ENCODE measurements around the gene TBL3. TPM values are rescaled to one million over a fixed set of nuclear protein-coding genes. Genes with fewer than 3 reads are reported as not detected.

Gene TBL3
- total and polyA plus RNA-seq, 9 of the 15 experiments (the other 6 are each of a cell fraction or from before 2014, with no cell fraction given): 0.97 to 117 (median 24.5) TPM

GRCh38 chr16:1964506-1965395 lies 7.1 kb upstream of the TBL3 start, which contains the start of gene RPS2 (continued):
- TF ChIP-seq ZBTB49 (CRISPR knock-in tag; IDR thresholded peaks at IDR 0.05; ENCODE audit: borderline replicate concordance) (peak; percentile 84; the same call in 1 of the 2 replicates), ZNF780A (CRISPR knock-in tag; IDR thresholded peaks at IDR 0.05) (no peak), ZNF407 (IDR thresholded peaks at IDR 0.05; ENCODE audit: low read depth) (no peak), ZZZ3 (IDR thresholded peaks at IDR 0.05) (peak; percentile 98), MNT (conservative IDR thresholded peaks at IDR 0.05) (peak; percentile 81 to 88), CREB1 (IDR thresholded peaks at IDR 0.05) (peak; percentile 92), CREB1 (CRISPR knock-in tag; IDR thresholded peaks at IDR 0.05) (peak; percentile 96), ZFPM2 (CRISPR knock-in tag; IDR thresholded peaks at IDR 0.05) (0 out of 2 replicates have a peak, but pooled peaks have one; percentile 34), PCBP2 (IDR thresholded peaks at IDR 0.05; ENCODE audit: low read depth, low read length, poor library complexity, severe bottlenecking) (peak; percentile 3), PHF20 (IDR thresholded peaks at IDR 0.05; ENCODE audit: partially characterized antibody) (peak; percentile 88), HNRNPL (IDR thresholded peaks at IDR 0.05; ENCODE audit: low read depth, low read length) (peak; percentile 96), GABPA (tag; conservative IDR thresholded peaks at IDR 0.05; ENCODE audit: low read depth) (peak; percentile 65), TBL1XR1 (IDR thresholded peaks at IDR 0.05; ENCODE audit: low read length in 2 of 2) (no peak; a peak in 3 of 4 replicates), SIN3A (IDR thresholded peaks at IDR 0.05; ENCODE audit: borderline replicate concordance in 2 of 2, control insufficient read depth in 1 of 2, low read depth in 2 of 2, low read length in 2 of 2) (peak; percentile 59 to 88; a peak in 3 of 4 replicates)
